T-helper 2 cell treated with Interferon-gamma antibody and Interleukin-4, amounts not matched to agents 100 ng/mL and 5 ng/mL, for 36 hours (primary cell): Measurements from ENCODE around the gene COA1. TPM values are rescaled to one million over a fixed set of nuclear protein-coding genes. Genes with fewer than 3 reads are reported as not detected.
"Not testable (repeated sequence)": the region's sequence is repeated elsewhere in the genome, so short reads cannot be mapped to it uniquely, and the experiment has no call there.

Source experiments
- intact Hi-C: fragments of 100-400 bp; cut with micrococcal nuclease; formaldehyde crosslinking; loops from one replicate; pipeline ENCODE4 v1.15.1; 2023
- total RNA-seq: library from RNA; stranded (reverse); gene quantifications from 2 replicates; pipeline ENCODE4 v1.2.3, GENCODE V29; 2022

COA1 gene, protein sequence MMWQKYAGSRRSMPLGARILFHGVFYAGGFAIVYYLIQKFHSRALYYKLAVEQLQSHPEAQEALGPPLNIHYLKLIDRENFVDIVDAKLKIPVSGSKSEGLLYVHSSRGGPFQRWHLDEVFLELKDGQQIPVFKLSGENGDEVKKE
- 51.1 and 53.5 TPM in 2 replicates for total RNA-seq

DNA sequence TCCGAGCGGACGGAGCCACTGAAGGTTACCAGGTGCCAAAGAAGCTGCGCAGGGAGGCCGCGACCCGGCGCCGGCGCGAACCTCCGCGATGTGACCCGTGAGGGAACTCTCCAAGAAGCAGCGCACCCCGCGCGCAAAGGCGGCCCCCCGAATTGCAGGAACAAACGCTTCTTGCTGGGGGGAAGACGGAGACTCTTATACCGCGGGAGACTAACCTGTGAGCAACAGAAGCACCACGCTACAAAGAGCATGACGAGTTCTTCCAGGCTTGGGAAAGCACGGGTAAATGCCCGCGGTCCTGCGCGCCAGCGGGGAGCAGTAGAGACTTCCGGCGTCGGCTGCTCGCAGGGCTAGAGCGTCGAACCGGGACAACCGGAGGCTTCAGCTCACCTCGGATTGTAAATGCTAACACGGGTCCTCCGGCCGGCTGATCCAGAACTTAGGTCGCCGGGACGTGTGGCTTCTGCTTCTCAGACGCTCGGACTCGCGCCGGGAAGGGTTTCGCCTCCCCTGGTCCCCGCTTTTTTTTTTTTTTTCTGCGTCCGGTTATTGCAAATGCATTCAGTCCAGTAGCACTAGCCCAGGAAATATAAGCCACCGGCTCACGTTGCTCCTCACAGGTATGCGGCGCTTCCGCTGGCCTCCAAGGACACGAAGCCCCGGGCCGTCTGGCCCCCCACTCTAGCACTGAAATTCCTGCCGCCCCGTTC is at the start of gene COA1:
Gene COA1, minus strand, starts transcription at position 310 of the 710 bp plus-strand sequence. CDS start 80,909 bp downstream, outside the sequence.
- intact Hi-C loops: loop anchor here (1.0 to 5.0 kb wide), 5 partner anchors 30 to 797 kb away; partner anchors contain the start of genes MRPL32, PSMA2, STK17A and URGCP

DNA sequence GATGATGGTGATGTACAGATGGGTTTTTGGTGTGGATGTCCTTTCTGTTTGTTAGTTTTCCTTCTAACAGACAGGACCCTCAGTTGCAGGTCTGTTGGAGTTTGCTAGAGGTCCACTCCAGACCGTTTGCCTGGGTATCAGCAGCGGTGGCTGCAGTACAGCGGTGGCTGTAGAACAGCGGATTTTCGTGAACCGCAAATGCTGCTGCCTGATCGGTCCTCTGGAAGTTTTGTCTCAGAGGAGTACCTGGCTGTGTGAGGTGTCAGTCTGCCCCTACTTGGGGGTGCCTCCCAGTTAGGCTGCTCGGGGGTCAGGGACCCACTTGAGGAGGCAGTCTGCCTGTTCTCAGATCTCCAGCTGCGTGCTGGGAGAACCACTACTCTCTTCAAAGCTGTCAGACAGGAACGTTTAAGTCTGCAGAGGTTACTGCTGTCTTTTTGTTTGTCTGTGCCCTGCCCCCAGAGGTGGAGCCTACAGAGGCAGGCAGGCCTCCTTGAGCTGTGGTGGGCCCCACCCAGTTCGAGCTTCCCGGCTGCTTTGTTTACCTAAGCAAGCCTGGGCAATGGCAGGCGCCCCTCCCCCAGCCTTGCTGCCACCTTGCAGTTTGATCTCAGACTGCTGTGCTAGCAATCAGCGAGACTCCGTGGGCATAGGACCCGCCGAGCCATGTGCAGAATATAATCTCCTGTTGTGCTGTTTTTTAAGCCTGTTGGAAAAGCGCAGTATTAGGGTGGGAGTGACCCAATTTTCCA is 49.1 kb upstream of the COA1 start:
- intact Hi-C loops: not testable (repeated sequence)

DNA sequence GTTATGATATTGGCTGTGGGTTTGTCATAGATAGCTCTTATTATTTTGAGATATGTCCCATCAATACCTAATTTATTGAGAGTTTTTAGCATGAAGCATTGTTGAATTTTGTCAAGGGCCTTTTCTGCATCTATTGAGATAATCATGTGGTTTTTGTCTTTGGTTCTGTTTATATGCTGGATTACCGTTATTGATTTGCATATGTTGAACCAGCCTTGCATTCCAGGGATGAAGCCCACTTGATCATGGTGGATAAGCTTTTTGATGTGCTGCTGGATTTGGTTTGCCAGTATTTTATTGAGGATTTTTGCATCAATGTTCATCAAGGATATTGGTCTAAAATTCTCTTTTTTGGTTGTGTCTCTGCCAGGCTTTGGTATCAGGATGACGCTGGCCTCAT is 45.9 kb upstream of the COA1 start:
- intact Hi-C loops: not testable (repeated sequence)

DNA sequence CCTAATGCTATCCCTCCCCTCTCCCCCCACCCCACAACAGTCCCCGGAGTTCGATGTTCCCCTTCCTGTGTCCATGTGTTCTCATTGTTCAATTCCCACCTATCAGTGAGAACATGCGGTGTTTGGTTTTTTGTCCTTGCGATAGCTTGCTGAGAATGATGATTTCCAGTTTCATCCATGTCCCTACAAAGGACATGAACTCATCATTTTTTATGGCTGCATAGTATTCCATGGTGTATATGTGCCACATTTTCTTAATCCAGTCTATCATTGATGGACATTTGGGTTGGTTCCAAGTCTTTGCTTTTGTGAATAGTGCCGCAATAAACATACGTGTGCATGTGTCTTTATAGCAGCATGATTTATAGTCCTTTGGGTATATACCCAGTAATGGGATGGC is 43.9 kb upstream of the COA1 start:
- intact Hi-C loops: not testable (repeated sequence)

DNA sequence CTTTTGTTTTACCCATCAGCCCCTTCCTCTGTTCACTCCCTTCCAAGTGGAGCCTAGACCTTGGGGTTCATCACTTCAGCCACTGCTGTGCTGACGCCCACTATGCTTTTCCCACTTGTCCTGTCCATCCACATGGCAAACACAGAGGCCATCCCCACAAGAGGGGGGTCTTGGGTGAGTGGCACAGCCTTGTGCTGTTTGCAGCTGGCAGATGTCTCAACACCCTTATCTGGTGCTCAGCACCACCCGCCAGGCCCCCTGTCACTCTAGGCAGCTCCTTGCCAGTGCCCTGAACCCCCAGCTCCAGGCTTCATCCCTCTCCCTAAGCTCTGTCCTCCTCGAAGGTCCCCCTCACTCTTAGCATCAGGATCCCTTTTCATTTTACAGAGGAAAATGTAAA is 42.2 kb upstream of the COA1 start:
- intact Hi-C loops: no loop called here

DNA sequence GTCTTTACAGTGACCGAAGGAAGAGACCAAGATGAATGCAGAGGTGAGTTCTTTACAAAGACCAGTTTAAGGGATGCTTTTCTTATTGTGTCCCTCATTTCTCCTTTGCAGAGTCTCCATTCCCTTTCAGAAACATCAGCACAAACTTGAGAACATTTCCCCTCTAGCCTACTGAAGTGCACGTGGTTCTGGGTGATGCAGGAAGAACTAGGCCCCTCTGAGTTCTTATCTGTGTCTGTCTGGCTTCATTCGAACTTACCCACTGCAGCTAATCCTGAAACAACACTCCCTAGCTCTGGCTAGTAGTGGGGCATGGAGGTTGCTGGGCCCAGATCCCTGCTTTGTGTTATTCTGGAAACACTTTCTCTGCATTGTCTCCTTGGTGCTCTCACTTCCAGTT is 41.8 kb upstream of the COA1 start:
- intact Hi-C loops: no loop called here

DNA sequence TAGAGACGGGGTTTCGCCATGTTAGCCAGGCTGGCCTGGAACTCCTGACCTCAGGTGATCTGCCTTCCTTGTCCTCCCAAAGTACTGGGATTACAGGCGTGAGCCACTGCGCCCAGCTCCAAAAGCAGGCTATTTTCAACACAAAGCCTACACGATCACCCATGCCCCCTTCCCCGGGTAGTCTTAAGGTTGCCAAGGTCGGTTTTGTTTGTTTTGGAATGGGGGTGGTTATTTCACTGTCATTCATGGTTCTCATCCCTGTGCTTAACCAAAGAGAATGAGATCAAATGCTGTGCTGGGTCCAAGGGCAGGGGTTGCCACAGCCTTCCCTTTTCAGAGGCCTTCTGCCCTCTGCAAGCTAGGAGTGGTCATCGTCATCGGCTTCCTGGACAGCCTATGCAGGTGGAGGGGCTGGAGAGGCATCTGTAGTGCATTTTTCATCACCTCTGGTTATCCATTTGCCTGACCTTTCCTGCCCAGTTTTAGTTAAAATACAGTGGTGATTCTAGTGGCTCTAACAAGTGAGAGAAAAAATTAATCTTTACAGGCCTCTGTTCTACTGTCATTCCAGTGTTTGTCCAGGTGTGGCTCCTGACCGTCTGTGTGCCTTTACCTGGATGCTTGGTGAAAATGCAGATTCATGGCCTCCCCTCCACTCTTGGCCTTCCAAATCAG is 40.6 kb upstream of the COA1 start:
- intact Hi-C loops: no loop called here

DNA sequence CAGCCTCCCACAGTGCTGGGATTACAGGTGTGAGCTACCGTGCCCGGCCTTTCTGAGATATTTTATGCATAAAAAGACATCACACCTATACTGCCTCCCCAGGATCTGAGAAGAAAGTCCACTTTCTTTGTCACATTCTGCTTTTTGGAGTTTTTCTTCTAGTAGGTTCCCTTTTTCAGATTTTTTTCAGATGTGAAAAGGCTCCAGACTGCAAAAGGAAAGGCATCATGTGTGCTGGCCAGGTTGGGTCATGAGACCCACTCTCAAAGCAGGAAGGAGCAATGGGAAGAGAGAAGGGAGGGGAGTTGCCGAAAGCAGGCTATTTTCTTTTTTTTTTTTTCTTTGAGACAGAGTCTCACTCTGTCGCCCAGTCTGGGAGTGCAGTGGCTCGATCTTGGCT is 40.0 kb upstream of the COA1 start:
- intact Hi-C loops: no loop called here

DNA sequence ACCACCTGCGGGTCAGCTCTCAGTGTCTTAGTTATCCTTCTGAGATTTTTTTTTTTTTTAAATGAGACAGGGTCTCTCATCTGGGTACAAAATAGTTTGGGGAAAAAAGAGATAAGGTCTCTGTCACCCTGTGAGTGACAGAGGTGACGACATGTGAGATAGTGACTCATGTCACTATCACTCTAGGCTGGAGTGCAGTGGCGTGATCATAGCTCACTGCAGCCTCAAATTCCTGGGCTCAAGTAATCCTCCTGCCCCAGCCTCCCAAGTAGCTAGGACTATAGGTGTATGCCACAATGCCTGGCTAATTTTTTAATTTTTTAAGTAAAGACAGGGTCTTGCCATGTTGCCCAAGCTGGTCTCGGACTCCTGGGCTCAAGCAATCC is 39.6 kb upstream of the COA1 start:
- intact Hi-C loops: no loop called here

DNA sequence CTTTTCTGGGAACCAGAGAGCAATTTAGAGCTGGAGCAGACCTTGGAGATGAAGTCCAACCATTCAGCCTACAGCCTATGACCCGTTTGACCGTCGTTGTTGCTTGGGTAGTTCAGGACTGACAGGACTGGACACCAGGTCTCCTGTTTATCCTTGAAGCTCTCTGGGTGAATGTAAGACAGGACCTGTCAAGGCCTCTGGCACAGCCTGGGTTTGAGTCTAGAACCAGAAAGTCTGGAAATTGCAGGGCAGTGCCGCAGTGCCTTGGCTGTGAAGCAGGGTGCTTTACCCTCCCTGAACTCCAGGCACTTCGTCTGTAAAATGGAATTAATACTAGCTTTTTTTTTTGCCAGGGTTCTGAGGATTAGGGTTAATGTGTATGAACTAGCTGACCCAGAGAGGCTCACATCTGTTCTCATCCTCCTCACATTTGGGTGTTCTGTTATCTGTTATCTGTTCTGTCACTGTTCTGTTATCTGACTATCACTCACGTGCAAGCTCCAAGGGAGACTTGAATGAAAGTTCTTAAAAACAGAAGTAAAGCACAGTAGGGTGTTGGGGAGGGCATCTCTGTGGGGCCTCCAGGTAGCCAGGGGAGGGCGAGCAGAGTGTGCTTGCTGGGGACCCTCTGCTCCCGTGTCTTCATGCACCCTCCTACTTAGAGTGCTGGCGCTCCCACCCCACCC is 39.0 kb upstream of the COA1 start:
- intact Hi-C loops: no loop called here

DNA sequence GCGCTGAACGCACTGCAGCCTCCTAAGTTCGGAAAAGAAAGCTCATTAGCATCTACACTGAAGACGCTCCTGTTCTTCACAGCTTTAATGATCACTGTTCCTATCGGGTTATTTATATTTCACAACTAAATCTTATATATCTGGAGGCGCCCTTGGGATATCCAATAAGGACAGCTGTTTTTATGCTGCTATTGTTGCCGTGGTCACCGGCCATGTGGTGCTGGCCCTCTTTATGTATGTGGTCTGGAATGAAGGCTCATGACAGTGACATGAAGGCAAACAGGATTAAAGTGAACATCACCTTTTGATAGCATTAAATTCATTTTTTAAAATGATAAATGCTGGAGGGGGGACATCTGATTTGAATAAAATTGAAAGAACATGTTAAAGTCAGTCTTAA is 38.0 kb upstream of the COA1 start:
- intact Hi-C loops: no loop called here

DNA sequence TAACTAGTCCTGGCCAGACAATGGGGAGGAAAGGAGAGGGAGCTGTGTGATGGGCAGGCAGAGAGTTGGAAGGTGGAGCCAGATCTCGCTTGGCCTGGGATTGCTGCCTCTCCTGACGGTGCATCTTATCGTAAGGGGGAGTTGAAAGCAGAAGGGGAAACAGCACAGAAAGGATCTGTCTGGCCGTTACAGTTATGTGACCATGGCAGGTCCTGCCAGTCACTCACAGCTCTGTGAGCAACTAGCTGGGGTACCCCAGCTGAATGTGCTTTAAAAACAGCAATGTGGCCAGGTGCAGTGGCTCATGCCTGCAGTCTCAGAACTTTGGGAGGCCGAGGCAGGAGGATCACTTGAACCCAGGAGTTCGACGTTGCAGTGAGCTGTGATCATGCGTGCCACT is 37.2 kb upstream of the COA1 start:
- intact Hi-C loops: no loop called here

DNA sequence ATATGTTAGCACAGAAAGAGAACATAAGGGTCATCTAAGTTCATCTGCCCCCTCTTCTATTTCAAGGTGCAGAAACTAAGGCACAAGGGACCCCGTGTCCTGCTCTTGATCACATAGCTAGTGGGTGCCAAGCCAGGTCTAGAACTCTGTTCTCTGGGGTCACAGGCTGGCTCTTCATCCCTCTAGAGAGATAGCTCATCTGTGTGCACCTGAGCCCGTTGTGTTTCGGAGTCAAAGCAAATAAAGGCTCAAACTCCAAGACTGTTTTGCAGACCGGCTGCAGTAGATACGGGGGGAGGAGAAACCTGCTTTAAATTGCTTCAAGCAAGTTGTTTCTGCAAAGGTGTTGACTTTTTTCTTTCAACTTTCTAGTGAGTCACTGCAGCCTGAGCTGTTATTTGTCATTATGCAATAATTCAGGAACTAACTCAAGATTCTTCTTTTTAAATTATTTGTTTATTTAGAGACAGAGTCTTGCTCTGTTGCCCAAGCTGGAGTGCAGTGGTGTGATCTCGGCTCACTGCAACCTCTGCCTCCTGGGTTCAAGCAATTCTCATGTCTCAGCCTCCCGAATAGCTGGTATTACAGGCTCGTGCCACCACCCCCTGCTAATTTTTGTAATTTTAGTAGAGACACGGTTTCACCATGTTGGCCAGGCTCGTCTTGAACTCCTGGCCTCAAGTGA is 35.6 kb upstream of the COA1 start:
- intact Hi-C loops: no loop called here

DNA sequence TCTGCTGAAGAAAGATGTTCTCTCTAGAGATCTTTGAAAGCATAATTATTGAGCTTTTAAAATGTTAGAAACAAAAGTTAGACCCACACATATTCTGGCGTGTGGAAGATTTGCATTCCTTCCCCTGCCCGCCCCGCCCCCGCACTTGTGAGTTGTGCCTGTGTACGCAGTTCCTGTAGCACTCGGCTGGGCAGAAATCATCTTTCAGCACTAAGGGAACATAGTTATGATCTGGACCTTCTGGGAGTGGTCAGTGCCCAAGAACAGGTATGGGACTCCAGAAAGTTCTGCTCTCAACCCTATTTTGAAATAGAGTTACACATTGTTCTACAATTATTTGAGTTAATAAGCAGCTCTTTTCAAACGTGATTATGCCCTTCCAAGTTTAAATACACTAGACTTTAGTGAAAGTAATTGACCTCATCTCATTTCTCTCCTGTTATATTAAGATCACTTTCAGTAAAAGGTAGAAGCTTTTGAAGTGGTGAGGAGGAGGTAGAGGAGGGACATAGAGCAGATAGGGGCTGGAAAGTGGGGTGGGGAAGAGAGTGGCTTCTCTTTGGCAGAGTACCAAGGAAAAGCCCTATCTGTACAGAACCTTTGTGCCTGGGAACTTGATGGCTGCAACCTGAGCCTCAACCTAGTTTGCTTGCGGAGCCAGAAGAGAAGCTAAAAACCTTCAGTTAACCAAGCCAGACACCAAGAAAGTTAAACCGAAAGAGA is 34.9 kb upstream of the COA1 start:
- intact Hi-C loops: no loop called here

DNA sequence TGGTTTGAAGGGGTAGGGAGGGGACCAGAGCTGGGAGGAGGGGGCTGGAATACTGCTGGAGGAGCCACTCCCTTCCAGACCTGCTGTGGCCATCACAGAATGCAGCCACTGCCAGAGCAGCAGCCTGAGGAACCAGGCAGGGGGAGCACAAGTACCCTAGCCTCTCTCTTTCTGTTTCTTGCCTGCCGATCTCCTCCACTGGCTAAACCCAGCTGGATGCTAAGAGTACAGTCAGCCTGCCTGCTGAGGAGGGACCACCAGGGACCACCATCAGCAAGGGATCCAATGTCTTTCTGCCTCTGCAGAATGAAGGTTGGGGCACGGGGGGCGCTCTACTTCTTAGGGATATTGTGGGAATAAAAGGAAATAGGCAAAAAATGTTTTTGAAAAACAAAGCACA is 33.9 kb upstream of the COA1 start:
- intact Hi-C loops: no loop called here

DNA sequence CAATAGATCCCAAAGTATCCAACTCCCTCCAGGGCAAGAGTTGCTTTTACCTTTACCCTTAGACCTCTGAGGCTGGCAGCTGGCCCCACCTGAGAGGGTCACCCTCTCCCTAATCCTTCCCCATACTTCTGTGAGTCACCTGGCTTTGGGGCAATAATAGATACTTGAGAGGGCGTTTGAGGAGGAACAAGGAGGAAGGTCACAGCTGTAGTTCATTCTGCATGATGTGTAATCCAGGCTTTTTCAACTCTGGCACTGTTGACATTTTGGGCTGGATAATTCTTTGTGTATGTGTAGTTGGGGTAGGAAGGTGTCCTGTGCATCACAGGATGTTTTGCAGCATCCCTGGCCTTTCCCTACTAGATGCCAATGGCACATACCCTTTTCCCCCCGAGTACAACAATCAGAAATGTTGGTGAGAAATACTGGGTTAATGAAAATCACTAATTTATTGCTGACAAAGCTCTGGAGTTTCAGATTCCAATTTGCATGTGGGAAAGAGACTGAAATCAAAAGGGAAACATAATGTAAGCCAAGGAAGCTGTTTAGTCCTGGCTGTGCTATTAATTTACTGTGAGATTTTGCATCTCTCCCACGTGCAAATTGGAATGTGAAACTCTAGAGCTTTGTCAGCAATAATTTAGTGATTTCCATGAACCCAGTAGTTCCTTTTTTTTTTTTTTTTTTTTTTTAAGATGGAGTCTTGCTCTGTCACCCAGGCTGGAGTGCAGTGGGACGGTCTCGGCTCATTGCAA is 32.8 kb upstream of the COA1 start:
- intact Hi-C loops: no loop called here

DNA sequence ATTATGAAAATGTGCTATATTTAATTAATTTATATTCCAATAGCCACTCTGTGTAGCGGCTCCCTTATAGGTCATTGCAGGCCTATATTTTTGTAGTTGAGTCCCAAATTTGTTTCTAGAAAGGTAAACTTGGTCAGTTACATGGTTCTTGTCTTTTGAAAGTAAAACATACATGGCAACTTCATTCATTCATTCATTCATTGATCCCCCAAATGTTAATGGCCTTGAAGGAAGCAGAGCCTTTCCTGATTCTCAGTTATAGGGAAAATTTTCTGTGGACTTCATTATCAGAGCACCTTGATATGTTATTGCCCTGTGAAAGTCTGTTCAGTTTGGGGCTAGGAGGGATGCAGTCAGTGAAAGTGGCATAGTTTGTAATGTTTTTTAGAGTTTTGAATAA is 32.1 kb upstream of the COA1 start:
- intact Hi-C loops: no loop called here

DNA sequence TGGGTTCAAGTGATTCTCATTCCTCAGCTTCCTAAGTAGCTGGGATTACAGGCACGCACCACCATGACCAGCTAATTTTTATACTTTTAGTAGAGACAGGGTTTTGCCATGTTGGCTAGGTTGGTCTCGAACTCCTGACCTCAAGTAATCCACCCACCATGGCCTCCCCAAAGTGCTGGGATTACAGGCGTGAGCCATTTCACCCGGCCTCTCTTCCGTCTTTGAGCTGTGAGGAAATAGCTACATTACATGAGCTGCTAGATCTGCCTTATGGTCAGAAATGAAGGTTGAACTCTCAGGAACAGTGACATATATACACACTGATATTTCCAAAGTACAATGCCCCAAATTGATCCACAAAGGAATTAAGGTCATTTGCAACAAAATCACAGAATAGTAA is 31.5 kb upstream of the COA1 start:
- intact Hi-C loops: no loop called here
